GM13976 (cell line): ENCODE measurements around the gene BRD3.

Source experiments
- DNase-seq: peaks from one replicate; pipeline ENCODE4 v3.0.0; 2012; ENCODE audit warnings: low spot score
- CTCF ChIP-seq: IDR thresholded peaks from 2 replicates; pipeline ENCODE4 v1.5.1; 2012; ENCODE audit warnings: borderline replicate concordance, mild to moderate bottlenecking; ENCODE audit not compliant: insufficient read depth; ENCODE audit errors: extremely low read depth, missing control alignments, control extremely low read depth
- in situ Hi-C: fragments of 300-500 bp; cut with MboI; formaldehyde crosslinking; loops from one replicate; pipeline ENCODE4 v1.12.0; 2022; ENCODE audit warnings: low sequenced_read_pairs, mixed read lengths, inconsistent platforms; ENCODE audit not compliant: unreplicated experiment

Gene BRD3

DNA sequence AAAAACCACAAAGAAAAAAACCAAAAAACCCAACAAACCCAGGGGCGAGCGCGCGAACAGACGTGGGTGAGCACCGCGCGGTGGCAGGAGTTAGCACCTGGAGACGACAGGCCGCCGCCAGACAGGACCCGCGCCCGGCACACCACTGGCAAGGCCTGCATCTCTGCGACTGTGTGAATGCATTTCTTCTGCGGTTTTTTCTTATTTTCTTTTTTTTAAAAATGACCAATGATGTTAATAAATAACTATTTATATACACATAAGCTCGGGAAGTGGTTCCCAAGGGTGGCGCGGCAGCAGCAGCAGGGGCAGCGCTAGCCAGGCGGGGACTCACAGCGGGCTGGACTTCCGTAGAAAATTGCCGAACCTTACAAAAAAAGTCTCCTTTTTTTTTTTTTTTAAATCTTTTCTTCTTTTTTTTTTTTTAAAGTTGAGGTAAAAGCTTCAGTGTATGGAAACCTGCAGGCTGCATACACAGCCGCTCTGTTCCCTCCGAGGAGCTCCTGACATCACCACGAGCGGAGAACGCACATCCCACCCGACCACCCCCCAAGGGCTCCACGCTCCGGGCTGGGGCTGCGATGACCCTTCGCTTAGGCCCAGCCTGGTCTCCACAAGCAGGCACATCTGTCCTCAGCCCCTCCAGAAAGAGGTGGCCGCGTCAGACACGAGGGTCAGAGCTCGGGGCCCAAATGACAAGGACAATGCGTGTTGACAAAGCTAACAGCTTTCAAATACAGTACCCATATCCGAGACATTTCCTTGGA, 35.2 kb downstream of the BRD3 start:
- no peak for TF ChIP-seq CTCF
- in situ Hi-C loops, result no loop called here

DNA sequence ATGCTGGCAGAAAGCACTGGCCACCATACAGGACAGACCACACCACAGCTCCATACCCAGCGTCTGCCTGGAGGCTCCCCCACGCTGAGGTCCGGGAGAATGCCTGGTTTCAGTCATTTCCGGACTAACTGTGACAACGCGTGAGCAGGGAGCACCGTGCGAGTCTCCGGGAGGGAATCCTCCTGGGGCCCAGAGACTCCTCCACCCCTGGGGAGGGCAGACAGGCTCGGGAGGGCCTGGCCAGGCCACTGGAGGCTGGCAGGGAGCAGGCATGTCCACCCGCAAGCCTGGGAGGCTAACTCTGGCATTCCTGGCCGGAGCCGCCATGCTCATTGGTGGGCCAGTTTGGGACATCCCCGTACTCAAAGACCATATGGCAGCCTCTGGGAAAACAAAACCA, 36.0 kb downstream of the BRD3 start:
- in situ Hi-C loops, result no loop called here
- TF ChIP-seq CTCF, result no peak

More for the DNA sequence above, 35.2 kb downstream of the BRD3 start:
- no peak for DNase-seq

DNA sequence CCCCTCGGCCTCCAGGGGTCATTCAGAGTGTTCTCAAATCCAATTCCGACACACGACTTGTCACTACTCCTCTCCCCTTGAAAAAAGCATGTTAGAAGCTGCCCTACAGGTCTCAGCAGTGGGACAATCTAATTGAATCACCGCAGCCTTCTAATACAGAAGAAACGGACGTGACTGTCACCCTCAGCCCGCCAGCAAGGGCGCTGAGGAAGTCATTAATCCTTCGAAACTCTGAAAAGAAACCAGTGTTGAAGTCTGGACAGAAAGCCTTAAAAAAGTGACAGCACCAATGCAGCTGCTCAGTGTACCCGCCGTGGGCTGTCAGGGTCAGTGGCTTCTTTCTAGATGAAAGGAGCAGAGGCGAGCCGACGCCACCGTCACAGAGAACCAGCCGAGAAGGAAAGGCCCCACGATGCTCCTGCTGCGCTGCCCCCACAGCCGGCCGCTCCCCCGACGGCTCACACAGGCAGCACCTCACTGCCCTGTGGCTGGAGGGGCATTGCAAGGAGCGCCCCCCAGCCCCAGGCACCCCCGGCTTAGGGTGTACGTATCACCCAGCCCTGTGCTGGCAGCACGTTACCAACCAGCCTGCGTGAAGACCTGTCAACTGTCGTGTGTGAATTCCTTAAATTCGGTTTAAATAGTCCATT, 36.9 kb downstream of the BRD3 start:
- DNase-seq, result no peak
- TF ChIP-seq CTCF, result no peak
- in situ Hi-C loops, result no loop called here

More for the DNA sequence above, 36.0 kb downstream of the BRD3 start:
- DNase-seq, result no peak

- DNase-seq, result no peak
- no peak for TF ChIP-seq CTCF
- in situ Hi-C loops, result no loop called here
These were observed 38.3 kb downstream of the BRD3 start for GRCh38 chr9:134029248-134030226.

GRCh38 chr9:134028575-134029247, 39.1 kb downstream of the BRD3 start:
- in situ Hi-C loops, result no loop called here
- DNase-seq, result no peak
- TF ChIP-seq CTCF, result no peak

DNA sequence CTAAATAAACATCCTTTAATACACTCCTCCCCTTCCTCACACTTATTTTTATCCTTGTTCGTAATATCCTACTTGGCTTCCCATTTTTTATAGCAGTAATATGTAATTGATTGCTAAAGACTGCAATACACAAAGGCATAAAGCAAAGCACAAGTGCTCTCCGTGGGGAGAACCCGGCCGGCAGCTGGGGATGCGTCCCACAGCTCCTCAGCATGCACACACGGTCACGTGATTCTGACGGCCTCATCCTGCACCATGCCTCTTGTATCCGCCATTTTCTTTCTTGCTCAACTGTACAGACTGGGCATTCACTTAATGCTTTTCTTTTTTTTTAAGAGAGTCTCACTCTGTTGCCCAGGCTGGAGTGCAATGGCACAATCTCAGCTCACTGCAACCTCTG, 39.8 kb downstream of the BRD3 start:
- no peak for TF ChIP-seq CTCF
- in situ Hi-C loops, result no loop called here

More for the DNA sequence above, 39.8 kb downstream of the BRD3 start:
- DNase-seq, result no peak
